ENCODE results near the gene DOK7. TPM values are rescaled to one million over a fixed set of nuclear protein-coding genes. Genes with fewer than 3 reads are reported as not detected.
A peak's percentile ranks its signal among the peaks of the same experiment; 100 is the strongest.
"Not testable (repeated sequence)": the region's sequence is repeated elsewhere in the genome, so short reads cannot be mapped to it uniquely, and the experiment has no call there.

Gene DOK7
- total RNA-seq, 2 donors from 2014 or later: 0.80 to 1.5 TPM

DNA sequence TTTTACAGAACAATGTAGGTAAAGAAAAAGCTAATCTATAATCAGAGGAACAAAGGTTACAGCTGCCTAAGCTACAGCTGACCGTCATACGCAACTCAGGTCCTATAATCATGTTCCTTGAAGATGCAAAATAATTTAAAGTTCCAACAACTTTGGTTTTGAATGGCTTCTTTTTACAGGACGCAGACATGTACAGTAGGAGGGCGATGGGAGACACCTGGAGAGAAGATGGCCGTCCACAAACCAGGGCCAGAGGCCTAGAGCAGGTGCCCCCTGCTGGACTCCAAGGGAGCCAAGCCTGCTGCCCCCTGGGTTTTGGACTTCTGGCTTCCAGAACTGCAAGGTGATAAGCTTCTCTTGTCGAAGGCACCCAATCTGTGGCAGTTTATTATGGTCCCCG, 10.7 kb upstream of the DOK7 start:
- Histone ChIP-seq H3K9me3 (no peaks in the 10 kb centered on the region), H3K4me1 (no peaks in the 10 kb centered on the region), H3K9ac (ENCODE audit: low read depth in 2 of 2, low read length in 2 of 2) (no peak overlapping the region), H3K27ac (no peak overlapping the region), H3K4me3 (no peak overlapping the region), H3K27me3 (no peaks in the 10 kb centered on the region), H3K36me3 (no peaks in the 10 kb centered on the region)
- TF ChIP-seq, protein P1, sequence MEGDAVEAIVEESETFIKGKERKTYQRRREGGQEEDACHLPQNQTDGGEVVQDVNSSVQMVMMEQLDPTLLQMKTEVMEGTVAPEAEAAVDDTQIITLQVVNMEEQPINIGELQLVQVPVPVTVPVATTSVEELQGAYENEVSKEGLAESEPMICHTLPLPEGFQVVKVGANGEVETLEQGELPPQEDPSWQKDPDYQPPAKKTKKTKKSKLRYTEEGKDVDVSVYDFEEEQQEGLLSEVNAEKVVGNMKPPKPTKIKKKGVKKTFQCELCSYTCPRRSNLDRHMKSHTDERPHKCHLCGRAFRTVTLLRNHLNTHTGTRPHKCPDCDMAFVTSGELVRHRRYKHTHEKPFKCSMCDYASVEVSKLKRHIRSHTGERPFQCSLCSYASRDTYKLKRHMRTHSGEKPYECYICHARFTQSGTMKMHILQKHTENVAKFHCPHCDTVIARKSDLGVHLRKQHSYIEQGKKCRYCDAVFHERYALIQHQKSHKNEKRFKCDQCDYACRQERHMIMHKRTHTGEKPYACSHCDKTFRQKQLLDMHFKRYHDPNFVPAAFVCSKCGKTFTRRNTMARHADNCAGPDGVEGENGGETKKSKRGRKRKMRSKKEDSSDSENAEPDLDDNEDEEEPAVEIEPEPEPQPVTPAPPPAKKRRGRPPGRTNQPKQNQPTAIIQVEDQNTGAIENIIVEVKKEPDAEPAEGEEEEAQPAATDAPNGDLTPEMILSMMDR (IDR thresholded peaks at IDR 0.05): peak; percentile 15
- intact Hi-C loops (cut with DNase I): no loop called here
- no peak for DNase-seq

DNA sequence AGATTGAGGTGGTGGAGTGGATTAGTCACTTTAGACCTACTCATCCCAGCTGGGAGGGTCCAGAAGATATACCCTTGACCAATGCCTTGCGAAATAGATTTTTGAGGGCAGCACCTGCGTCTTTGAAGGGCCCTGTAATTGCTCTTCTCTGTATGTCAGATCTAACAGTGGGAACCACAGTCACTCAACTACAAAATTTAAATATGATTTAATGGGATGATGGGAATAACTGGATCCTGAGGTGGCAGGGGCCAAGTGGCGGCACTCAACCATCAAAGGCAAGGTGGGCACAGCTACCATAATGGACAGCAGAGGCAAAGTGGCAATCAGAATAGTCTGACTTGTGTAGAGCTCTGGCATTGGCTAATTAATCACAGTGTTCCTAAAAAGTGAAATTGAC, 7.5 kb upstream of the DOK7 start:
- H3K9me3 ChIP-seq; H3K27ac ChIP-seq; H3K36me3 ChIP-seq; H3K4me3 ChIP-seq; intact Hi-C loops (cut with DNase I); DNase-seq; H3K27me3 ChIP-seq; H3K9ac ChIP-seq (ENCODE audit: low read depth in 2 of 2, low read length in 2 of 2); H3K4me1 ChIP-seq: not testable (repeated sequence)

DNA sequence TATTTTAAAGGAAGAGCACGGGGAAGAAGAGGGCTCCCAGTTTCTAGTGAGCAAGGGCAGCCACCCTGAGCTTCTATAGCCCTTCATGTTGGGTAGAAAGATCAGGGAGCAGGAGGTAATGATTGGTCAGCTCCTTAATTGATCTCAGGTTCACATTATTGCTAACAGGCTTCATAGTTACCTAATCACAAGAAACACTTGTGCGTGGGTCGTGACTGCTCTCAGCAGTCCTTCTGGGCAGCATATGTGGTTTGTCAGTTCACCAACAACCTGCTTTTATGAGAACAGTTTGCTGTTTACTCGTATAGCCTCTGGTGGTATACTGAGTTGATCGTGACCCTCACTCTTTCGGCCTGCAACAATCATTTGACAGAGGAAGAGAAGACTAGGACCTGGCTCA, 4.7 kb upstream of the DOK7 start:
- H3K4me3 ChIP-seq: no peak overlapping the region
- H3K27me3 ChIP-seq: peaks cover 14% of the 10 kb centered on the region
- H3K9ac ChIP-seq (ENCODE audit: low read depth in 2 of 2, low read length in 2 of 2): no peak overlapping the region
- no peak overlapping the region for H3K27ac ChIP-seq
- DNase-seq: no peak
- H3K36me3 ChIP-seq: no peaks in the 10 kb centered on the region
- H3K4me1 ChIP-seq: peaks cover 4% of the 10 kb centered on the region
- TF ChIP-seq, protein P1 (IDR thresholded peaks at IDR 0.05): no peak
- intact Hi-C loops (cut with DNase I): no loop called here
- no peaks in the 10 kb centered on the region for H3K9me3 ChIP-seq

DNA sequence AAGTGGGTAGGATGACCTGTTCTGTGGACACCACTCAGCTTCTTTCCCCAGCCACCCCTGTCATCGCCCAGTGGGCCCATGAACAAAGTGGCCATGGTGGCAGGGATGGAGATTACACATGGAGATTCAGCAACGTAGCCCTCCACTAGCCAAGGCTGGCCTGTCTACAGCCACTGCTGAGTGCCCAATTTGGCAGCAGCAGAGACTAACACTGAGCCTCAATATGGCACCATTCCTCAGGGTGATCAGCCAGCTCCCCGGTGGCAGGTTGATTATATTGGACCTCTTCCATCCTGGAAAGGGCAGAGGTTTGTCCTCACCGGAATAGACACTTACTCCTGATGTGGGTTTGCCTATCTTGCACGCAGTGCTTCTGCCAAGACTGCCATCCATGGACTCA, 4.0 kb upstream of the DOK7 start:
- intact Hi-C loops (cut with DNase I); H3K4me3 ChIP-seq; H3K9ac ChIP-seq (ENCODE audit: low read depth in 2 of 2, low read length in 2 of 2); H3K4me1 ChIP-seq; H3K36me3 ChIP-seq; DNase-seq; H3K9me3 ChIP-seq; H3K27ac ChIP-seq: not testable (repeated sequence)
- peaks cover 21% of the 10 kb centered on the region for H3K27me3 ChIP-seq

DNA sequence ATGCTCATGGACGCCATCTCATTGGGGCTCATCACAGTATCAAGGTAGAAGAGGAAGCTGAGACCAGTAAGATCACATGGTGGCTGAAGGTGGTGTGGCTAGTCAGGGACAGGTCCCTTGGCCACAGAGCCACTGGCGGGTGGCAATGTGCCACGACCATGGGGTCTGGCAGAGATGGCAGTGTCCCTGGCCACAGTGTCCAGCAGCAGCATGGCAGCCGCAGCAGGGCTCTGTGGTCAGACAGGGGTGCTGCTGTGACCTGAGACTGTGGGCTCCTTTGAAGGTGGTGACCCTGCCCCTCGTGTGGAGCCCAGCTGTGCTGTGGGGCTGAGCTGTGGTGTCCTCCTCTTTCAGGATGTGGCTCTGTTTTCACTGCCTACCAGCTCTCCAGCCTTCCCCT, 2.2 kb upstream of the DOK7 start:
- H3K27me3 ChIP-seq: peaks cover 24% of the 10 kb centered on the region

DNA sequence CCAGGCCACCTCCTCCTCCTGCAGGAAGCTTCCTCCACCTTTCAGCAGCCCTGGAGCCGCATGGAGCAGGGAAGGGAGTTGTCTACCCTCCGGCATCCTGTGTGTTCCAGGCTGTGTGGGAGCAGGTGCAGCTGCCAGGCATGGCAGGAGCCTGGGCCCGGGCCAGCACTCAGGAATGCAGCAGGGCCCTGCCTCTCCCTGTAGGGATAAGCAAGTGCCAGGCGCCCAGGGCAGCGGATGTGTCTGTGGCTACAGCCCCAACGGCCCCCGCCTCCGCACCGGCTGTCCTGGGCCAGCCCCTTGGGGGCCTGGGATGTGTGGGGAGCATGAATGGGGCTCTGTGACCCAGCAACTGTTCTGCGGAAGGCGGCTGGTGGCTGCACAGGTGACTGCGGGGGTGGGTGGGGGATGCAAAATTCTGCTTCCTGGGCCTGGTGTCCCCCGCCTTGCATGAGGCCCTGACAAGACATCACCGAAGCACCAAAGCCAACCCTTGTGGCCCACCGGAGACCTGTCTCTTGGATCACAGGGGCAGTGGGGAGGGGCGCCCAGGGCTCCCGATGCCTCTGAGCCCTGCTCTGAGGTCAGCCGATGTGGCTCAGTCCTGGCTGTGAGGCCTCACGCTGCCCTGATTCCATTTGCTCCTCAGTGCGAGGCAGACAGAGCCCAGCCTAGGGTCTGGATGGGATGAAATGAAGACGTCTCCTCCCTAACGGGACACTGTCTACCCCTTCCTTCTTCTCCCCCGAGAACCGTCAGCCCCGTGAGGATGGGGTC, 1.4 kb upstream of the DOK7 start:
- Histone ChIP-seq H3K36me3 (no peaks in the 10 kb centered on the region), H3K27ac (no peak overlapping the region), H3K4me1 (peaks cover 4% of the 10 kb centered on the region), H3K27me3 (peaks cover 24% of the 10 kb centered on the region), H3K4me3 (no peak overlapping the region), H3K9ac (ENCODE audit: low read depth in 2 of 2, low read length in 2 of 2) (no peak overlapping the region), H3K9me3 (no peaks in the 10 kb centered on the region)
- DNase-seq: peak; percentile 70
- intact Hi-C loops (cut with DNase I): no loop called here
- TF ChIP-seq, protein P1 (IDR thresholded peaks at IDR 0.05): no peak

More for the DNA sequence above, 2.2 kb upstream of the DOK7 start:
- intact Hi-C loops (cut with DNase I): no loop called here
- TF ChIP-seq, protein P1 (IDR thresholded peaks at IDR 0.05): no peak
- Histone ChIP-seq H3K4me3 (no peak overlapping the region), H3K27ac (no peak overlapping the region), H3K9ac (ENCODE audit: low read depth in 2 of 2, low read length in 2 of 2) (no peak overlapping the region), H3K9me3 (no peaks in the 10 kb centered on the region), H3K36me3 (no peaks in the 10 kb centered on the region), H3K4me1 (peaks cover 4% of the 10 kb centered on the region)
- no peak for DNase-seq
